NCI-H2081 treated with DMSO at 0.1 percent for 48 hours (cell line): ENCODE measurements around the gene FOLR1.

Source experiments
- DNase-seq: peaks from one replicate; lab custom pipeline; 2025; lab: John Stamatoyannopoulos, UW

Gene FOLR1

GRCh38 chr11:72235351-72236057, 43.6 kb downstream of the FOLR1 start:
- DNase-seq, result no peak

GRCh38 chr11:72236083-72236697, 44.2 kb downstream of the FOLR1 start:
- DNase-seq, result no peak

- DNase-seq, result no peak
Measured at GRCh38 chr11:72236774-72237111, 44.8 kb downstream of the FOLR1 start.

GRCh38 chr11:72237112-72237931, 45.4 kb downstream of the FOLR1 start:
- no peak for DNase-seq

GRCh38 chr11:72238040-72238450, 46.1 kb downstream of the FOLR1 start:
- no peak for DNase-seq

- DNase-seq, result no peak
Measured at GRCh38 chr11:72238492-72239312, 46.8 kb downstream of the FOLR1 start.

GRCh38 chr11:72239313-72239848, 47.4 kb downstream of the FOLR1 start:
- DNase-seq, result no peak

GRCh38 chr11:72239849-72240460, 48.0 kb downstream of the FOLR1 start:
- DNase-seq, result no peak

GRCh38 chr11:72240461-72241290, 48.7 kb downstream of the FOLR1 start:
- no peak for DNase-seq

- no peak for DNase-seq
Measured at GRCh38 chr11:72241291-72241781, 49.4 kb downstream of the FOLR1 start.

GRCh38 chr11:72242141-72242540, 50.2 kb downstream of the FOLR1 start:
- DNase-seq, result no peak

GRCh38 chr11:72243173-72244059, 51.5 kb downstream of the FOLR1 start:
- DNase-seq, result no peak

- no peak for DNase-seq
Measured at GRCh38 chr11:72244060-72244360, 52.1 kb downstream of the FOLR1 start, which contains the start of gene PHOX2A. TSS of gene PHOX2A (minus strand) at chr11:72244176. CDS start at chr11:72244004, 172 bp downstream.

GRCh38 chr11:72244361-72245262, 52.7 kb downstream of the FOLR1 start:
- no peak for DNase-seq

- no peak for DNase-seq
Measured at GRCh38 chr11:72245263-72245816, 53.4 kb downstream of the FOLR1 start.
